ENCODE data around the gene HDAC6. TPM values are rescaled to one million over a fixed set of nuclear protein-coding genes. Genes with fewer than 3 reads are reported as not detected.

The HDAC6 gene
- polyA plus RNA-seq, 1 donor from 2014 or later: 161 TPM

Small RNAs within 50 kb of the gene (small RNA-seq; reads per million reads assigned to genes)
- 0 to 0.08 (median 0) reads per million in 3 experiments for gene RNU6-29P

Other genes with a start within 250 kb of the HDAC6 start
- gene RBM3, start 227.6 kb upstream of the HDAC6 start, polyA plus RNA-seq: 327 and 378 TPM in 2 replicates
- gene WDR13, start 204.6 kb upstream of the HDAC6 start, polyA plus RNA-seq: 210 and 217 TPM in 2 replicates
- gene WAS, start 118.3 kb upstream of the HDAC6 start, polyA plus RNA-seq: 1.0 and 1.1 TPM in 2 replicates
- 3.1 and 3.2 TPM in 2 replicates for gene SUV39H1, start 105.3 kb upstream of the HDAC6 start, polyA plus RNA-seq
- gene GLOD5, start 40.3 kb upstream of the HDAC6 start, polyA plus RNA-seq: not detected in 2 replicates
- not detected in 2 replicates for gene GATA1, start 15.5 kb upstream of the HDAC6 start, polyA plus RNA-seq
- 3.2 and 3.6 TPM in 2 replicates for gene ERAS, start 24.4 kb downstream of the HDAC6 start, polyA plus RNA-seq
- 232 and 243 TPM in 2 replicates for gene PCSK1N, start 33.5 kb downstream of the HDAC6 start, polyA plus RNA-seq
- gene TIMM17B, start 95.7 kb downstream of the HDAC6 start, polyA plus RNA-seq: 131 and 156 TPM in 2 replicates
- gene PQBP1, start 95.9 kb downstream of the HDAC6 start, polyA plus RNA-seq: 70.8 and 78.5 TPM in 2 replicates
- 20.7 and 25.3 TPM in 2 replicates for gene SLC35A2, start 109.6 kb downstream of the HDAC6 start, polyA plus RNA-seq
- 8.9 and 11.1 TPM in 2 replicates for gene PIM2, start 117.0 kb downstream of the HDAC6 start, polyA plus RNA-seq
- 34.3 and 35.9 TPM in 2 replicates for gene OTUD5, start 155.5 kb downstream of the HDAC6 start, polyA plus RNA-seq
- 3.7 and 4.8 TPM in 2 replicates for gene KCND1, start 169.8 kb downstream of the HDAC6 start, polyA plus RNA-seq
- gene GRIPAP1, start 200.2 kb downstream of the HDAC6 start, polyA plus RNA-seq: 134 and 138 TPM in 2 replicates
- gene TFE3, start 241.3 kb downstream of the HDAC6 start, polyA plus RNA-seq: 8.9 and 17.9 TPM in 2 replicates

Data from neural cell (in vitro differentiated cells).